Thoracic aorta (tissue), 2 donors: Measurements from ENCODE around the gene IQSEC3. TPM values are rescaled to one million over a fixed set of nuclear protein-coding genes. Genes with fewer than 3 reads are reported as not detected.

ENCODE experiments used
- ATAC-seq: fragments of 150-250 bp; one replicate; pipeline ENCODE4 v1.8.0; 2017; ENCODE audit warnings: low read depth; ENCODE audit not compliant: insufficient number of reproducible peaks, low FRiP score
- DNase-seq: peaks from one replicate; pipeline ENCODE4 v3.0.0-alpha.2; 2020; ENCODE audit warnings: low spot score
- H3K27ac ChIP-seq, 2 donors: fragments of 200-600 bp; sonication (generic); 1 replicate in 1 of 2; 2 replicates in 1 of 2; pipeline ENCODE4 v1.5.1; 2016; ENCODE audit warnings: mild to moderate bottlenecking in 2 of 2, moderate library complexity in 2 of 2
- H3K27me3 ChIP-seq: fragments of 200-600 bp; sonication (generic); replicated peaks from 2 replicates; pipeline ENCODE4 v1.6.0; 2016; ENCODE audit warnings: mild to moderate bottlenecking; ENCODE audit not compliant: insufficient read depth
- H3K36me3 ChIP-seq: fragments of 200-600 bp; sonication (generic); one replicate; pipeline ENCODE4 v1.5.1; 2016
- H3K4me1 ChIP-seq, 2 donors: fragments of 200-600 bp; sonication (generic); 1 replicate in 1 of 2; 2 replicates in 1 of 2; pipeline versions ENCODE4 v1.5.1 to v1.6.0; 2016; ENCODE audit warnings: low read depth in 2 of 2, mild to moderate bottlenecking in 1 of 2; ENCODE audit not compliant: control insufficient read depth in 1 of 2
- H3K4me3 ChIP-seq: fragments of 200-600 bp; sonication (generic); 2 replicates; pipeline ENCODE4 v1.5.1; 2016; ENCODE audit warnings: mild to moderate bottlenecking
- H3K9me3 ChIP-seq: fragments of 200-600 bp; sonication (generic); 2 replicates; pipeline ENCODE4 v1.5.1; 2016
- total RNA-seq, 2 donors: library from RNA; depleted of rRNA; stranded (reverse); fragments of >200 nt; gene quantifications; one replicate each; pipeline versions ENCODE4 v1.1.0 to v1.2.3, GENCODE V29; 2016
- TF ChIP-seq, protein P1 (sequence below): fragments of 200-600 bp; sonication (generic); IDR thresholded peaks from one replicate; pipeline ENCODE4 v1.5.1; 2019; ENCODE audit warnings: antibody characterized with exemption

The IQSEC3 gene
- total RNA-seq, 2 donors from 2014 or later, result 1.1 to 1.3 TPM

- Histone ChIP-seq H3K27me3 (no peaks in the 10 kb centered on the region), H3K4me1 (no peaks in the 10 kb centered on the region)
Measured at GRCh38 chr12:218221-218620, 151.7 kb downstream of the IQSEC3 start.

GRCh38 chr12:218728-219590 lies 152.4 kb downstream of the IQSEC3 start:
- no peak for ATAC-seq
- TF ChIP-seq, protein P1, sequence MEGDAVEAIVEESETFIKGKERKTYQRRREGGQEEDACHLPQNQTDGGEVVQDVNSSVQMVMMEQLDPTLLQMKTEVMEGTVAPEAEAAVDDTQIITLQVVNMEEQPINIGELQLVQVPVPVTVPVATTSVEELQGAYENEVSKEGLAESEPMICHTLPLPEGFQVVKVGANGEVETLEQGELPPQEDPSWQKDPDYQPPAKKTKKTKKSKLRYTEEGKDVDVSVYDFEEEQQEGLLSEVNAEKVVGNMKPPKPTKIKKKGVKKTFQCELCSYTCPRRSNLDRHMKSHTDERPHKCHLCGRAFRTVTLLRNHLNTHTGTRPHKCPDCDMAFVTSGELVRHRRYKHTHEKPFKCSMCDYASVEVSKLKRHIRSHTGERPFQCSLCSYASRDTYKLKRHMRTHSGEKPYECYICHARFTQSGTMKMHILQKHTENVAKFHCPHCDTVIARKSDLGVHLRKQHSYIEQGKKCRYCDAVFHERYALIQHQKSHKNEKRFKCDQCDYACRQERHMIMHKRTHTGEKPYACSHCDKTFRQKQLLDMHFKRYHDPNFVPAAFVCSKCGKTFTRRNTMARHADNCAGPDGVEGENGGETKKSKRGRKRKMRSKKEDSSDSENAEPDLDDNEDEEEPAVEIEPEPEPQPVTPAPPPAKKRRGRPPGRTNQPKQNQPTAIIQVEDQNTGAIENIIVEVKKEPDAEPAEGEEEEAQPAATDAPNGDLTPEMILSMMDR, result no peak
- DNase-seq, result no peak
- H3K36me3 ChIP-seq, result no peaks in the 10 kb centered on the region
- no peaks in the 10 kb centered on the region for H3K4me1 ChIP-seq
- no peak overlapping the region for H3K27ac ChIP-seq
- no peak overlapping the region for H3K4me3 ChIP-seq
- no peaks in the 10 kb centered on the region for H3K27me3 ChIP-seq
- no peaks in the 10 kb centered on the region for H3K9me3 ChIP-seq

More at GRCh38 chr12:218221-218620, 151.7 kb downstream of the IQSEC3 start:
- DNase-seq, result no peak
- TF ChIP-seq, protein P1, result no peak
- no peak overlapping the region for H3K4me3 ChIP-seq
- no peak overlapping the region for H3K27ac ChIP-seq
- no peaks in the 10 kb centered on the region for H3K9me3 ChIP-seq
- no peak for ATAC-seq
- no peaks in the 10 kb centered on the region for H3K36me3 ChIP-seq

DNA sequence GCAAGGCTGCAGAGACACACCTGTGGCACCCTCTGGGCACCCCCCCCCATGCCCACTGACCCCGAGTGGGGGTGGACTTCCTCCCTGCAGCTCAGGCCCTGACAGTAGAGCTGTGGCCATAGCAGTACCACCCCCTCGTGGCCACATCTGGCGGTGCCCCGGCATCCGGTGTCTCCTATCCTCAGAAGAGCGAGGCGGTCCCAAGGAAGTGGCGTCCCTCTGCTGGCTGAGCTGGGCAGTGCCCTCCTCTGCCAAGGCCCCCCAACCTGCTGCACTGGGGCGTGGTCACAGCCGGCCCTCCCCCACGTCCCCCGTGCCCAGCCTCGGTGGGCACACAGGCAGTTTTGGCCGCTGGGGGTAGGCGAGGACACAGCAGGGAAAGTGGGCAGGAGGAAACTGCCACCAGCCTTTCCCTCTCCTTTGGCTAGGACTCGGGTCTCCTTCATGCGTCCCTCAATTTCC lies 153.4 kb downstream of the IQSEC3 start:
- no peak for ATAC-seq
- H3K4me1 ChIP-seq, result no peaks in the 10 kb centered on the region
- no peak for DNase-seq
- no peak overlapping the region for H3K27ac ChIP-seq
- no peaks in the 10 kb centered on the region for H3K27me3 ChIP-seq
- H3K9me3 ChIP-seq, result no peaks in the 10 kb centered on the region
- no peaks in the 10 kb centered on the region for H3K36me3 ChIP-seq
- H3K4me3 ChIP-seq, result no peak overlapping the region
- TF ChIP-seq, protein P1, result no peak

GRCh38 chr12:220491-220890 lies 153.9 kb downstream of the IQSEC3 start:
- TF ChIP-seq, protein P1, result no peak
- no peak for ATAC-seq
- no peak overlapping the region for H3K4me3 ChIP-seq

GRCh38 chr12:220946-221550 lies 154.5 kb downstream of the IQSEC3 start:
- H3K4me3 ChIP-seq, result no peak overlapping the region
- H3K4me1 ChIP-seq, result no peaks in the 10 kb centered on the region
- TF ChIP-seq, protein P1, result no peak
- ATAC-seq, result no peak
- H3K9me3 ChIP-seq, result no peaks in the 10 kb centered on the region
- DNase-seq, result no peak
- no peaks in the 10 kb centered on the region for H3K36me3 ChIP-seq
- H3K27me3 ChIP-seq, result no peaks in the 10 kb centered on the region
- no peak overlapping the region for H3K27ac ChIP-seq

More at GRCh38 chr12:220491-220890, 153.9 kb downstream of the IQSEC3 start:
- H3K27me3 ChIP-seq, result no peaks in the 10 kb centered on the region
- no peak for DNase-seq
- no peaks in the 10 kb centered on the region for H3K9me3 ChIP-seq
- H3K36me3 ChIP-seq, result no peaks in the 10 kb centered on the region
- no peaks in the 10 kb centered on the region for H3K4me1 ChIP-seq
- no peak overlapping the region for H3K27ac ChIP-seq
